NK-92 treated with Interleukin-12 subunit alpha and Interleukin-12 subunit beta, amount 100 ng/mL, for 24 hours (cell line): ENCODE data around the gene RABL6.
A peak's percentile ranks its signal among the peaks of the same experiment; 100 is the strongest.
"Not testable (repeated sequence)": the region's sequence is repeated elsewhere in the genome, so short reads cannot be mapped to it uniquely, and the experiment has no call there.

Experiments
- DNase-seq: peaks from one replicate; lab custom pipeline; 2025; lab: John Stamatoyannopoulos, UW

RABL6 gene

DNA sequence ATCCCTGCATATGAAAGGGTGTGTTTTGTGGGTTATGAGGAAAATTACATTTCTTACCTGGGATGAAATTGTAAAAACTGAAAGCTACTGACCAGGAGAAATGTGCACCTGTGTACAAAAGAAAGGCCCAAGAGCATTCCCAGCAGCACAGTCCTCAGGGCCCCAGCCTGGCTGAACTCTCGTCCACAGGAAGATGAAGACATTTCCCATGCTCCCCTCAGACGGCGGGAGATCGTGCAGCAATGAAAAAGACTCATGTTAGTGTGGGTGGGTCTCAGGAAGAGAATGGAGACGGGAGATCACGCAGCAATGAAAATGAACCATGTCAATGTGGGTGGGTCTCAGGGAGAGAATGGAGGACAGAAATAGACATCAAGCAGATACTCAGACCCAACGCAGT lies 30.8 kb upstream of the RABL6 start:
- DNase-seq = no peak

DNA sequence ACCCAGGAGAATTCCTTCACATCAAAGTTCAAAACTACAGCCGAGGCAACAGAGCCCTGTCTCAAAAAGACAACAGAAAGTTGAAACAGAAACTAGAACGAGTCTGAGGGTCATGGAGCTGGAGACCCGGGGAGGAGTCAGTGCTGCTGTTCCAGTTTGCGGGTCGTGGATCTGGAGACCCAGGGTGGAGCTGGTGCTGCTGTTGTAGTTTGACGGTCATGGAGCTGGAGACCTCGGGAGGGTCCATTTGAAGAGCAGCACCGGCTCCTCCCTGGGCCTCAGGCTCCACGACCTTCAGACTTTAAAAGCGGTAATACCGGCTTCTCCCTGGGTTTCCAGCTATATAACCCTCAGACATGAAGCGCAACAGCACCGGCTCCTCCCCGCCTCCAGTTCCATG lies 30.4 kb upstream of the RABL6 start:
- DNase-seq = no peak

DNA sequence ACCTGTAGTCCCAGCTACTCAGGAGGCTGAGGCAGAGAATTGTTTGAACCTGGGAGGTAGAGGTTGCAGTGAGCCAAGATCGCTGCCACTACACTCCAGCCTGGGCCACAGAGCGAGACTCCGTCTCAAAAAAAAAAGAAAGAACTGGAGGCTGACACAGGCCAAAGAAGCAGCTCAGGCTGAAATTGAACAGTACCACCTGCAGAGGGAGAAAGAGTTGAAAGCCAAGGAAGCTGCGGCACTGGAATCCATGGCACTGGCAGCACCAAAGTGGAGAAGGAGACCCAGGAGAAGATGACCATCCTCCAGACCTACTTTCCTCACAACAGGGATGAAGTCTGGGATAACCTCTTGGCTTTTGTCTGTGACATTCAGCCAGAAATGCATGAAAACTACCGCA lies 27.9 kb upstream of the RABL6 start:
- DNase-seq = no peak

DNA sequence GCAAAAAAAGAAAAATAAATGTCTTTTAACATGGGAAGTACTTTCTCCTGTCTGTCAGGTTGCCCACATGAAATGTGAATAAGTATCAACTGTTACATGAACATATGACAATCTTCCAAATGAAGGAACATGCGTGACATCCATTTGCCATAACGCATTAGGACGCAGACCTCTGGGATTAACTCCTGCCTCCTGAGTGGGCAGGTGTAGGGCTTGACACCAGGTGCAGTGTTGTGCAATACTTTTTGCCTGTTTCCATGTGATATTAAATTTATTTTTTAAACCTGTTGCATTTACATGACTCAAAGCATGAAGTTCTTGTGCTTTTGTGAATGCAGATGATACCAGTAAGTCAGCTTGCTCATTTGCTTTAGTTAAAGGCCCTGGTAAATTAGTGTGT lies 25.3 kb upstream of the RABL6 start:
- DNase-seq = no peak

DNA sequence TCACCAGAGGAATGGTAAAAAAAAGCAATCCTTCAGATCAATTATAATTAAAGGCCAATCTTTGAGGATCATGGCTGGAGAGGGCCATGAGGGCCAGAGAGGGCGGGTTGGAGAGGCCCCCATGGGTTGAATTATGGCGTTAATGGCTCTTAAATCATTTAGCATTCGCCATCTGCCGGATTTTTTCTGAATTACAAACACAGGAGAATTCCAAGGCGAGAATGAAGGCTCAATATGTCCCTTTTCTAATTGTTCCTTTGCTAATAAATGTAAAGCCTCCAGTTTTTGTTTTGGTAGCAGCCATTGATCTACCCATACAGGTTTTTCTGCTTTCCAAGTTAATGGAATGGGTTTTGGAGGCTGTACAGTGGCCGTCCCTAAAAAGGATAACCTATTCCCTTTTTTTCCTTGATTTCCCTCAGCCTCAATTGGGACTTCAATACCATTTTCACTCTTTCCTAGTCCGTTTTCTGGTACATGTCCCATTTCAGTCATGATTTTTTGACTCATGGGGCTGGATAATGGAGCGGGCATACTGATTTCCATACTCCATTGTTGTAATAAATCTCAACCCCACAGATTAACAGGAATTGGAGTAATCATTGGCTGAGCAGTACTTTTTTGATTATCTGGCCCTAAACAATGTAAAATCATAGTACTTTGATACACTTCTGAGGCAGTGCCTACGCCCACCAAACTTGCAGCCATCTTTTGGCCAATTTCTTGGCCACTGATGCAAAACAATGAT lies 23.3 kb upstream of the RABL6 start:
- DNase-seq = no peak

DNA sequence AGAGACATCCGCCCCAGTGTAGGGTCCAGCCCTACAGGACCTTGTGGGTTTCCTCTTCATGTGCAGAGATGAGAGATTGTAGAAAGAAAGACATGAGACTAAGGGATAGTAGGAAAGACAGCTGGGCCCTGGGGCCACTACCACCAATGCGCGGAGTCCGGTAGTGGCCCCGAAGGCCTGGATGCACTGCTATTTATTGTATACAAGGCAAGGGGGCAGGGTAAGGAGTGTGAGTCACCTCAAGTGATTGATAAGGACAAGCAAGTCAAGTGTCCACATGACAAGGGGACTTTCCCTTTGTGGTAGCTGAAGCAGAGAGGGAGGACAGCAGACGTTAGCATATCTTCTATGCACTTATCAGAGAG lies 22.8 kb upstream of the RABL6 start:
- DNase-seq = no peak

GRCh38 chr9:136785565-136786355 lies 22.0 kb upstream of the RABL6 start:
- DNase-seq = not testable (repeated sequence)

- no peak for DNase-seq
Measured at GRCh38 chr9:136786451-136786850, 21.3 kb upstream of the RABL6 start.

DNA sequence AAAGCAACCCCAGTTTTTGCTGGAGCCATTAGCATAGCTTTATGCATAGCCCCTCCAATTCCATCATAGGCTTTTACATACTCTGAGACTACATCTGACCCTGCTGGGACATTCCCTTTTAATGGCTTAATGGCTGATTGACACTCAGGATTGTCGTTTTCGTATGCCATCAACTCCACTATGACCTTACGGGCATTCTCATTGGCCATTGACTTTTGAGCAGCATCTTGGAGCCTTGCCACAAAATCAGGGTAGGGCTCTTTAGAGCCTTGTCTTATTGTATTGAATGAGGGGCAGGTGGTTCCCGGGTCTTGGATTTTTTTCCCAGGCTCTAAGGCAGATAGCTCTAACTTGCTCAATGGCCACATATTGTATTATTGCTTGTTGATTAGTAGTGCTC lies 20.8 kb upstream of the RABL6 start:
- not testable (repeated sequence) for DNase-seq

DNA sequence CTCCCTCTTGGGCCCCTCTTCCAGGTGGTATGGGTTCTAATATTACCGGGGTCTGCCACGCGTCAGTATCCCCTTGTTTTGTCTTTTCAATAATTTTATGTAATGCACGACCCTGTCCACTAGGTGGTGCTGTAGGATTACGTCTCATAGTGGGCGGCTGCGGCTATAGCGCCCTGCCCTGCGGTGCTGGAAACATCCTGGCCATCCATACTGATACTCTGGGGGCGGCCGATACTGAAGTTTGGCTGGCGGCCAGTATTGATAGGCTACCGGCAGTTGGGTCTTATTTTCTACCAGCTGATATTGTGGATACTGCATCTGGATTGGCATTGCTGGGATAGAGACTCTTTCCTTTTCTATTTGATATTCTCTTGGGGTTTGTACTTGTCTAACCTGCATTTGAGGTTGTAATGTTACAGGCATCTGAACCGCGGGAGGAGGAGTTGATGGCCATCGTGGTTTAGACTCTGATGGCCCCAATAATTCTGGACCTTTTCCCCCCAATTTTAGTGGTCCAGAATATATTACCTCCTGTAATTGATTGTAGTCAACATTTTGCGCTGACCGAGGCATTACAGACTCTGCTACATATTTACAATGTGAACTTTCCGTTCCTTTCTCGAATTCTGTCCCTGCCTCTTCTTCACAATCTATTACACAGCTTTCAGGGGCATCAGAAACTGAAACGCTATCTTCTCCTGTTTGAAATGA lies 19.9 kb upstream of the RABL6 start:
- DNase-seq = peak; percentile 61

DNA sequence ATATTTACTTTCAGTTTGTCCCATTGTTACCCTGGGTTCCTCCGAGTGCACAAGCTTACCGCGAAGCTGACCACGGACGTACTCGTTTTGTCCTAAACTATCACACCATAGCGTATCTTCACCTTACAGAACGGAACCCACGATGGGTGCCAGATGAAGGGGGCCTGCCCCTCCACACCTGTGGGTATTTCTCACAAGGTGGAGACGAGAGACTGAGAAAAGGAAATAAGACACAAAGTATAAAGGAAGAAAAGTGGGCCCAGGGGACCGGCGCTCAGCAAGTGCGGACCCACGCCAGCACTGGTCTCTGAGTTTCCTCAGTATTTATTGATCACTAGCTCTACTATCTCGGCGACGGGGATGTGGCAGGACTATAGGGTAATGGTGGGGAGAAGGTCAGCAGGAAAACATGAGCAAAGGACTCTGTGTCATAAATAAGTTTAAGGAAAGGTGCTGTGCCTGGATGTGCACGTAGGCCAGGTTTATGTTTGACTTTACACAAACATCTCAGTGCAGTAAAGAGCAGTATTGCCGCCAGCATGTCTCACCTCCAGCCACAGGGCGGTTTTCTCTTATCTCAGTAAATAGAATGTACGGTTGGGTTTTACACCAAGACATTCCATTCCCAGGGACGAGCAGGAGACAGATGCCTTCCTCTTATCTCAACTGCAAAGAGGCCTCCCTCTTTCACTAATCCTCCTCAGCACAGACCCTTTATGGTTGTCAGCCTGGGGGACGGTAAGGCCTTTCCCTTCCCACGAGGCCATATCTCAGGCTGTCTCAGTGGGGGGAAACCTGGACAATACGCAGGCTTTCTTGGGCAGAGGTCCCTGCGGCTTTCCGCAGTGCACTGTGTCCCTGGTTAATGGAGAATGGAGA lies 18.9 kb upstream of the RABL6 start:
- DNase-seq = not testable (repeated sequence)

DNA sequence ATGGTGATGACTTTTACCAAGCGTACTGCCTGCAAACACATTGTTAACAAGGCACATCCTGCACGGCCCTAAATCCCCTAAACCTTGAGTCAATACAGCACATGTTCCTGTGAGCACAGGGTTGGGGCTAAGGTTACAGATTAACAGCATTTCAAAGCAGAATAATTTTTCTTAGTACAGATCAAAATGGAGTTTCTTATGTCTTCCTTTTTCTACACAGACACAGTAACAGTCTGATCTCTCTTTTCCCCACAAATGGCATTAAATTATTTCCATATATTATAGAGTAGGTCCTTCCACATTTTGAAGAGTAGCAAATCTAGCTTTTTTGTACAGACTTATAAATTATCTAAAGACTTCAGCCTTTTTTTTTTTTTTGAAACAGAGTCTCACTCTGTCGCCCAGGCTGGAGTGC lies 18.2 kb upstream of the RABL6 start:
- no peak for DNase-seq

DNA sequence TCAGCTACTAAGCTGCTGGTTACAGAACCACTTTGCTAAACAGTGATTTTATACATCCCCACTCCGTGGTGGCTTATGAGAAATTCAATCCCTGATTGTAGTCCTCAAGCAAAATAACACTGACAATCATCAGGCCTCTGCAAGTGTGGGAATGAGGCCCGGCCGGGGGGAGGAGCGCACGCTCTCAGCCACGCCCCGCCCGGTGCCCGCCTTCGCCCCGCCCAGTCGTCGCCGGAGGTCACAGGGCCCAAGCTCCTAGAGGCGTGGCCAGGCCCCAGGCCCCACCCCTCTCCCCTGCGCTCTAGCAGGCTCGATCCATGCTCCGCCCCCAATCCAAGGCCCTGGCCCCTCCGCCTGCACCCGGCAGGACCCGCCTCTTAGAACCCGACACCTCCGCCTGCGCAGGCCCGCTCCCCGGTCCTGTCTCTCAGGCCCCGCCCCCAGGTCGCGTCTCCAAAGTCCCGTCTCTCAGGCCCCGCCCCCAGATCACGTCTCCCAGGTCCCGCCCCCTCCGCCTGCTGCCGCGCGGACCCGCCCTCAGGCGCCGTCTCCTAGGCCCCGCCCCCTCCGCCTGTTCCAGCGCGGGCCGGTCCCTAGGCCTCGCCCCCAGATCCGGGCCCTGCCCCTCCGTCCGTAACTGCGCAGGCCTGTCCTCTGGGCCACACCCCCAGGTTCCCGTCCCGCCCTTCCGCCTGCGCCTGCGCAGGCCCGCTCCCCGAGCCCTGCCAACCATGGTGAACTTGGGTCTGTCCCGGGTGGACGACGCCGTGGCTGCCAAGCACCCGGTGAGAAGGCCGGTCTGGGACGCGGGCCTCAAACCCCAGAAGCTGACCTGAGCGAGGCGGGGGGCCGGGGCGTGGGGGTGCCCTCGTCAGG lies 16.9 kb upstream of the RABL6 start, which contains the start of gene TMEM141:
Gene TMEM141 (plus strand): TSS at position 705 of the 876 bp plus-strand sequence. CDS start 27 bp downstream, at position 732.
- DNase-seq = peak; percentile 99

- peak; percentile 41 for DNase-seq
Measured at GRCh38 chr9:136791516-136792276, 16.1 kb upstream of the RABL6 start.

DNA sequence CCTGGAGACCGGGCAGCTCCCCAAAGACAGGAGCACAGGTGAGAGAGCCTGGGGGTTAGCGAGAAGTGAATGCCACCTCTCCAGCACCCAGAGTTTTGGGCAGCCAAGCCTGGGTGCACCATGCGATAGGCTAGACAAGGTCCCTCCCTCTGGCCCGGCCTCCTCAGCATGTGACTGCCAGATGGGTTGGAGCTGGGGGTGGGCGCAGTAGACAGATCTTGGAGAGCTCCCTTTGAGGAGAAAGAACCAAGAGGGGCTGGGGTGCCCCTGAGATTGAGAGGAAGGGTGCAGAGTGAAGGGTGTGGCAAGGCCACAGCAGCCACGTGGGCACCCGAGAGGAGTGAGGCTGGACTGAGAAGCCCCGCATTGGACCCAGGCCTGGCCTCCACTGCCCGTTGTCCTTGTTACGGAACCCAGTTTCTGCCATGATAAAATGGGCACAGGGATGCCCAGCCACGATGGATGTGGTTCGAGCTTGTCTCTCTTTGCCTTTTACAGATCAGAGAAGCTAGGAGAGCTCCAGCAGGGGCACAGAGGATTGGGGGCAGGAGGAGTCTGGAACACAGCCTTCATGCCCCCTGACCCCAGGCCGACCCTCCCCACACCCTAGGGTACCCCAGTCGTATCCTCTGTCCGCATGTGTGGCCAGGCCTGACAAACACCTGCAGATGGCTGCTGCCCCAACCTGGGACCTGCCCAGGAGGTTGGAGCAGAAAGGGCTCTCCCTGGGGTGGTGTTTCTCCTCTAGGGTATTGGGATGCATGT lies 15.2 kb upstream of the RABL6 start:
- DNase-seq = no peak

DNA sequence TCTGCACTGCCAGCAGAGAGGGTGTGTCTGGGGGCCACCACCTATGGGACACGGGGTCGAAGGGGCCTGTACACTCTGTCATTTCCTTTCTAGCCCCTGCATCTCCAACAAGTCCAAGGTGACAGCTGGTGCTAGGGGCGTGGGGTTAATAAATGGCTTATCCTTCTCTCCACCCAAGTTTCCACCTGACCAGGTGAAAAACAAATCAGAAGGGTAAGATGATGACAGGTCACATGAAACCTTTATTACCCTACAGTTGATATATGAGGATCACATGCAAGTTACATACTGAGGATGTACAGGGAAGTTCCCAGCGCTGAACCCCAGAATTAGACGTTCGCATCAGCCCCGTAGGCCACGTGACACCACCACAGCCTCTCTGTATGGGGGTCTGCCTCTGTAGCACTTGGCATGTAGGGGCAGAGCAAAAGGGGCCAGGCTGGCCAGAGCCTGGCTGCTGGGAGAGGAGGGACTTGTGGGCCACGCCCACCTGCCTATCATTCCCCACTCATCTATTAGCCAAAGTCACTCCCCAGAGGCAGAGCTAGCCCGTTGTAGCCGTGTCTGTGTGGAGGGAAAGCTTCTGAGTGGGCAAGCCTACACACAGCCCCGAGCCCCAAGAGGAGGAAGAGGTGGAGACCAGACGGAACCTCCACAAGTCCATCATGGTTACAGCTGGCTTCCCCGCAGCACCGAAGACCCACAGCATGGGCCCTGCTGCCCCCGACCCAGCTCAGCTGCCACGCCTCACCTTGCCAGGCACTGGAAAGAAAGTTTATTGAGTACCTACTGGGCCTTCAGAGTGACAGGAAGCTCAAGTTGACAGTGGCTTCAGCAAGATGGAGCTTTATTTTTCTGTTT lies 14.4 kb upstream of the RABL6 start:
- no peak for DNase-seq

- DNase-seq = no peak
Measured at GRCh38 chr9:136794281-136794999, 13.3 kb upstream of the RABL6 start.

- no peak for DNase-seq
Measured at GRCh38 chr9:136795000-136795348, 12.8 kb upstream of the RABL6 start.
